PC-3 (cell line): ENCODE results near the gene MEAF6.

ENCODE experiments used
- EZH2 ChIP-seq: fragments of 300-600 bp; sonication (generic); IDR thresholded peaks from one replicate; pipeline ENCODE4 v1.6.1; 2017; ENCODE audit warnings: antibody characterized with exemption, mild to moderate bottlenecking, low read length; ENCODE audit not compliant: unreplicated experiment
- EZH2phosphoT487 ChIP-seq: fragments of 300-600 bp; sonication (generic); IDR thresholded peaks from 2 replicates; pipeline ENCODE4 v1.6.1; 2018; ENCODE audit warnings: mild to moderate bottlenecking, antibody characterized with exemption, low read length, borderline replicate concordance
- TF ChIP-seq, protein P1 (sequence below): fragments of 300-600 bp; sonication (generic); conservative IDR thresholded peaks from 2 replicates; pipeline ENCODE4 v1.5.1; 2017; ENCODE audit warnings: antibody characterized with exemption, low read depth, mild to moderate bottlenecking, low read length

DNA sequence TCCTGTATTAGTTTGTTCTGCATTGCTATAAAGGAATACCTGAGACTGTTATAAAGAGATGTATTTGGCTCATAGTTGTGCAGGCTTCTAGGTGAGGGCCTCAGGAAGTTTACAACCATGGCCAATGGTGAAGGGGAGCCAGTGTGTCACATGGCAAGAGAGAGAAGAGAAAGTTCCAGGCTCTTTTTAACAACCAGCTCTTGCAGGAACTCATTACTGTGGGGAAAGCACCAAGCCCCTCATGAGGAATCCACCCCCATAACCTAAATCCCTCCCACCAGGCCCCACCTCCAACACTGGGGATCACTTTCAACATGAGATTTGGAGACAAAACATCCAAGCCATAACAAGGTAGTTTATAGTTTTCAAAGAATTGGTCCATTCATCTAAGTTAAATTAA lies 5.0 kb upstream of the MEAF6 start:
- TF ChIP-seq, protein P1, sequence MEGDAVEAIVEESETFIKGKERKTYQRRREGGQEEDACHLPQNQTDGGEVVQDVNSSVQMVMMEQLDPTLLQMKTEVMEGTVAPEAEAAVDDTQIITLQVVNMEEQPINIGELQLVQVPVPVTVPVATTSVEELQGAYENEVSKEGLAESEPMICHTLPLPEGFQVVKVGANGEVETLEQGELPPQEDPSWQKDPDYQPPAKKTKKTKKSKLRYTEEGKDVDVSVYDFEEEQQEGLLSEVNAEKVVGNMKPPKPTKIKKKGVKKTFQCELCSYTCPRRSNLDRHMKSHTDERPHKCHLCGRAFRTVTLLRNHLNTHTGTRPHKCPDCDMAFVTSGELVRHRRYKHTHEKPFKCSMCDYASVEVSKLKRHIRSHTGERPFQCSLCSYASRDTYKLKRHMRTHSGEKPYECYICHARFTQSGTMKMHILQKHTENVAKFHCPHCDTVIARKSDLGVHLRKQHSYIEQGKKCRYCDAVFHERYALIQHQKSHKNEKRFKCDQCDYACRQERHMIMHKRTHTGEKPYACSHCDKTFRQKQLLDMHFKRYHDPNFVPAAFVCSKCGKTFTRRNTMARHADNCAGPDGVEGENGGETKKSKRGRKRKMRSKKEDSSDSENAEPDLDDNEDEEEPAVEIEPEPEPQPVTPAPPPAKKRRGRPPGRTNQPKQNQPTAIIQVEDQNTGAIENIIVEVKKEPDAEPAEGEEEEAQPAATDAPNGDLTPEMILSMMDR, result no peak
- TF ChIP-seq EZH2 (no peak), EZH2phosphoT487 (no peak)
